NCI-H460 (cell line): ENCODE measurements around the gene TOR2A. TPM values are rescaled to one million over a fixed set of nuclear protein-coding genes. Genes with fewer than 3 reads are reported as not detected.
"Not testable (repeated sequence)": the region's sequence is repeated elsewhere in the genome, so short reads cannot be mapped to it uniquely, and the experiment has no call there.

Source experiments
- DNase-seq: peaks from one replicate; pipeline ENCODE4 v3.0.0-alpha.2; 2016; ENCODE audit warnings: low read depth; ENCODE audit errors: extremely low read depth
- polyA plus RNA-seq: library from polyadenylated mRNA; depleted of rRNA; stranded (reverse); fragments of >200 nt; gene quantifications from 2 replicates; pipeline ENCODE4 v1.2.3, GENCODE V29; 2014; cell fraction: nucleus; rRNA removed
- total RNA-seq: library from RNA; depleted of rRNA; stranded (reverse); fragments of >200 nt; shearing (Covaris generic); gene quantifications from 2 replicates; pipeline ENCODE4 v1.2.3, GENCODE V29; 2014; rRNA removed

Gene TOR2A
- 8.9 and 10.5 TPM in 2 replicates for total RNA-seq
- polyA plus RNA-seq, result 27.7 and 31.5 TPM in 2 replicates

GRCh38 chr9:127734747-127735529 lies at the start of gene TOR2A:
TOR2A (minus strand) TSS chr9:127735294; CDS start chr9:127735270, 24 bp downstream.
- DNase-seq, result peak; percentile 97

- DNase-seq, result no peak
Measured at GRCh38 chr9:127783111-127784008, 48.3 kb upstream of the TOR2A start.

GRCh38 chr9:127781806-127782205 lies 46.7 kb upstream of the TOR2A start:
- no peak for DNase-seq

- not testable (repeated sequence) for DNase-seq
Measured at GRCh38 chr9:127780909-127781308, 45.8 kb upstream of the TOR2A start.

GRCh38 chr9:127780126-127780885 lies 45.2 kb upstream of the TOR2A start:
- no peak for DNase-seq

GRCh38 chr9:127779136-127779981 lies 44.3 kb upstream of the TOR2A start:
- DNase-seq, result peak; percentile 52

GRCh38 chr9:127778280-127779135 lies 43.4 kb upstream of the TOR2A start, which contains the start of gene SH2D3C:
SH2D3C (minus strand) TSS chr9:127778666; CDS start chr9:127778627, 39 bp downstream.
- no peak for DNase-seq

- no peak for DNase-seq
Measured at GRCh38 chr9:127777368-127777980, 42.4 kb upstream of the TOR2A start.

GRCh38 chr9:127776924-127777289 lies 41.8 kb upstream of the TOR2A start:
- DNase-seq, result no peak

- no peak for DNase-seq
Measured at GRCh38 chr9:127776195-127776923, 41.3 kb upstream of the TOR2A start.

- DNase-seq, result no peak
Measured at GRCh38 chr9:127773981-127774380, 38.9 kb upstream of the TOR2A start.

GRCh38 chr9:127773272-127773671 lies 38.2 kb upstream of the TOR2A start:
- no peak for DNase-seq

GRCh38 chr9:127772603-127773002 lies 37.5 kb upstream of the TOR2A start:
- DNase-seq, result no peak

GRCh38 chr9:127771570-127772189 lies 36.6 kb upstream of the TOR2A start:
- DNase-seq, result no peak

- DNase-seq, result peak; percentile 97
Measured at GRCh38 chr9:127770905-127771569, 35.9 kb upstream of the TOR2A start.

- DNase-seq, result no peak
Measured at GRCh38 chr9:127770583-127770904, 35.5 kb upstream of the TOR2A start.
